NCI-H1092 treated with DMSO at 0.1 percent for 48 hours (cell line): ENCODE data around the gene ACY1.
"Not testable (repeated sequence)": the region's sequence is repeated elsewhere in the genome, so short reads cannot be mapped to it uniquely, and the experiment has no call there.

Experiments
- DNase-seq: peaks from one replicate; lab custom pipeline; 2025; lab: John Stamatoyannopoulos, UW

ACY1 gene

GRCh38 chr3:52025453-52025852 is 42.1 kb downstream of the ACY1 start:
- DNase-seq, result no peak

GRCh38 chr3:52026041-52026440 is 42.7 kb downstream of the ACY1 start:
- DNase-seq, result peak; percentile 10

- no peak for DNase-seq
Observed at GRCh38 chr3:52028572-52028971, 45.2 kb downstream of the ACY1 start.

GRCh38 chr3:52029053-52029452 is 45.7 kb downstream of the ACY1 start:
- DNase-seq, result no peak

- no peak for DNase-seq
Observed at GRCh38 chr3:52029535-52029934, 46.2 kb downstream of the ACY1 start.

GRCh38 chr3:52030714-52031310 is 47.5 kb downstream of the ACY1 start:
- no peak for DNase-seq

GRCh38 chr3:52031896-52032295 is 48.6 kb downstream of the ACY1 start:
- no peak for DNase-seq

GRCh38 chr3:52032702-52033408 is 49.5 kb downstream of the ACY1 start:
- DNase-seq, result no peak

GRCh38 chr3:52033748-52034147 is 50.4 kb downstream of the ACY1 start:
- not testable (repeated sequence) for DNase-seq

GRCh38 chr3:52034212-52034611 is 50.9 kb downstream of the ACY1 start:
- DNase-seq, result no peak

- no peak for DNase-seq
Observed at GRCh38 chr3:52034651-52035050, 51.3 kb downstream of the ACY1 start.

- DNase-seq, result no peak
Observed at GRCh38 chr3:52036222-52036694, 52.9 kb downstream of the ACY1 start.

- DNase-seq, result no peak
Observed at GRCh38 chr3:52036829-52037228, 53.5 kb downstream of the ACY1 start.

- no peak for DNase-seq
Observed at GRCh38 chr3:52037291-52037690, 54.0 kb downstream of the ACY1 start.

GRCh38 chr3:52038227-52038626 is 54.9 kb downstream of the ACY1 start:
- DNase-seq, result no peak
